Mesothelial cell of epicardium (in vitro differentiated cells): ENCODE data around the gene KLF12. TPM values are rescaled to one million over a fixed set of nuclear protein-coding genes. Genes with fewer than 3 reads are reported as not detected.

Experiments
- DNase-seq, 2 experiments: peaks; one replicate each; pipeline ENCODE4 v3.0.0; 2021; ENCODE audit warnings: low spot score in 2 of 2; ENCODE audit not compliant: unreplicated experiment in 2 of 2
- H3K27ac Mint-ChIP-seq: 2 replicates; pipeline ENCODE4 v1.8.0; 2021; ENCODE audit warnings: mixed read lengths
- H3K27me3 Mint-ChIP-seq: 2 replicates; pipeline ENCODE4 v1.8.0; 2021; ENCODE audit warnings: low read depth, mixed read lengths
- H3K36me3 Mint-ChIP-seq: 2 replicates; pipeline ENCODE4 v1.8.0; 2021; ENCODE audit warnings: mixed read lengths
- H3K4me1 Mint-ChIP-seq: 2 replicates; pipeline ENCODE4 v1.8.0; 2021; ENCODE audit warnings: mixed read lengths
- H3K4me3 Mint-ChIP-seq: 2 replicates; pipeline ENCODE4 v1.8.0; 2021; ENCODE audit warnings: mild to moderate bottlenecking, moderate library complexity, mixed read lengths
- H3K9me3 Mint-ChIP-seq: 2 replicates; pipeline ENCODE4 v1.8.0; 2021; ENCODE audit warnings: mixed read lengths
- total RNA-seq: library from RNA; stranded (reverse); gene quantifications from 3 replicates; pipeline ENCODE4 v1.2.1, GENCODE V29; 2021
- TF ChIP-seq, protein P1 (sequence below): fragments of 200-600 bp; sonication (generic); IDR thresholded peaks from one replicate; pipeline ENCODE4 v1.5.0; 2021; ENCODE audit warnings: antibody characterized with exemption; ENCODE audit not compliant: unreplicated experiment

KLF12 gene
- total RNA-seq, 1 donor from 2014 or later, result 33.9 TPM

DNA sequence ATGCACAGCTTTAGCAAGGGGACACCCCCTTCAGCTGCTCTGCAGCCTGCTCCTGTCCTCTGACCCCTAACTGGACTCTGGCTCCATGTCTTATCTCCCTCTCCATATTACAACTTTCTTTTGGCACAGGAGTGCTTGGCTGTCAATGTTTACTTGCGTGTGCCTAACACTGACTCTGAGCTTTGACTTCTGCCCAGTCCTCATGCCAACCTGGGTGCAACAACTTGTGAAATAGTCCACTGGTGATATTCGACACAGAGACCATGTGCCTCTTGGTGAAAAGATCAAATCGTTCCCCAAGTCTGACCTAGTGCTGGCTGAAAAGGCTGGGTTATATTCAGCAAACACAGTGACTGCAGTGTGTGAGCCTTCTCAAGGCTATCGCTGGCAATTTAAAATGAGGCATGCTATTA lies 34.1 kb upstream of the KLF12 start:
- Mint-ChIP-seq H3K27ac (no peak overlapping the region), H3K4me1 (peaks cover 9% of the 10 kb centered on the region), H3K9me3 (peaks cover 1% of the 10 kb centered on the region), H3K27me3 (no peaks in the 10 kb centered on the region), H3K36me3 (no peaks in the 10 kb centered on the region), H3K4me3 (no peak overlapping the region)
- no peak for DNase-seq
- TF ChIP-seq, protein P1, sequence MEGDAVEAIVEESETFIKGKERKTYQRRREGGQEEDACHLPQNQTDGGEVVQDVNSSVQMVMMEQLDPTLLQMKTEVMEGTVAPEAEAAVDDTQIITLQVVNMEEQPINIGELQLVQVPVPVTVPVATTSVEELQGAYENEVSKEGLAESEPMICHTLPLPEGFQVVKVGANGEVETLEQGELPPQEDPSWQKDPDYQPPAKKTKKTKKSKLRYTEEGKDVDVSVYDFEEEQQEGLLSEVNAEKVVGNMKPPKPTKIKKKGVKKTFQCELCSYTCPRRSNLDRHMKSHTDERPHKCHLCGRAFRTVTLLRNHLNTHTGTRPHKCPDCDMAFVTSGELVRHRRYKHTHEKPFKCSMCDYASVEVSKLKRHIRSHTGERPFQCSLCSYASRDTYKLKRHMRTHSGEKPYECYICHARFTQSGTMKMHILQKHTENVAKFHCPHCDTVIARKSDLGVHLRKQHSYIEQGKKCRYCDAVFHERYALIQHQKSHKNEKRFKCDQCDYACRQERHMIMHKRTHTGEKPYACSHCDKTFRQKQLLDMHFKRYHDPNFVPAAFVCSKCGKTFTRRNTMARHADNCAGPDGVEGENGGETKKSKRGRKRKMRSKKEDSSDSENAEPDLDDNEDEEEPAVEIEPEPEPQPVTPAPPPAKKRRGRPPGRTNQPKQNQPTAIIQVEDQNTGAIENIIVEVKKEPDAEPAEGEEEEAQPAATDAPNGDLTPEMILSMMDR, result no peak

DNA sequence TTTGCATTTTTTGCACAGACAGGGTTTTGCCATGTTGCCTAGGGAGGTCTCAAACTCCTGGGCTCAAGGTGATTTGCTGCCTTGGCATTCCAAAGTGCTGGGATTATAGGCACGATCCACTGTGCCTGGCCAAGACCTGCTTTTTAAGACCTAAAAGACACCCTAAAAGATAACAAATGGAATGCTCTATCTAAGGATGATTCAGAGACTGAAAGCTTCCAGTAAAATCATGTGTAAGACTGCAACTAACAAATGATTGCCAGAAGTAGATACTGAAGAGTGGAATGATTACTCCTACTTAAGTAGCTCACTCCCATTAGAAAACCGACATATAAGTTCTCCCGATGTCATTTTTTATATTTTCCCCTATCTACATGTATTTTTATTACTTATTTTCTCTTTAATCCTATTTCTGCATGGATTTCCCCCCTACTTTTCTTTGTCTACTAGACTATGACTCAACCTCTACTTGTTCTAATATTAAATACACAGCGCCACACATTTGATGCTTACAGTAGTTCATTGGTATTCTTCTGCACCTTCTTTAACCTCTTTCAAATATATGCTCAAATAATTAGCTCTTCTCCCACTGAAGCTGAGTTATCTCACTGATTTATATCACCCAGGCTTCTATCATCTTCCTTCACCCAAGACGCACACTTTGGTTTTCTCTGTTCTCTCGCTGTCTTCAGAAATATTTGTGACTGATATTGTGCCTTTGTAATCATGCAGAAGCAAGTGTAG lies 32.2 kb upstream of the KLF12 start:
- Mint-ChIP-seq H3K27ac (no peak overlapping the region), H3K36me3 (no peaks in the 10 kb centered on the region), H3K4me1 (peaks cover 9% of the 10 kb centered on the region), H3K9me3 (no peaks in the 10 kb centered on the region), H3K27me3 (no peaks in the 10 kb centered on the region), H3K4me3 (no peak overlapping the region)
- no peak for DNase-seq
- TF ChIP-seq, protein P1, result no peak

DNA sequence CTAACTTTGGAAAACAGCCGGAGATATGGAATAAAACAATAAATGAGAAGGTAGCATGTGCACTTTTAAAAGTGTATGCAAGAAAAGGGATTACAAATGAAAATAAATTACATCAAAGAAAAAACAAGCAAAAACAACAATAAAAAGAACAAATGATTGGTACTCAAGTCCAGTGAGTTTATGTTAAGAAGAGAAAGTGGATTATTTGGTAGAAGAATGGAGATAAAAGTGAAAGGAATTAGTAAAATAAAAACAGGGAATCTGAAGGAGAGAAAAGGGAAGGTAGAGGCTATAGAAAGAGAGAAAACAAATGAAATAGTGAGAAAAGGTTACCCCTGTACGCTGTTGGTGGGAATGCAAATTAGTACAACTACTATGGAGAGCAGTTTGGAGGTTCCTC lies 28.6 kb upstream of the KLF12 start:
- peaks cover 16% of the 10 kb centered on the region for H3K4me1 Mint-ChIP-seq
- TF ChIP-seq, protein P1, result no peak
- H3K27me3 Mint-ChIP-seq, result no peaks in the 10 kb centered on the region
- DNase-seq, result no peak
- no peaks in the 10 kb centered on the region for H3K36me3 Mint-ChIP-seq
- no peak overlapping the region for H3K27ac Mint-ChIP-seq
- H3K4me3 Mint-ChIP-seq, result no peak overlapping the region
- H3K9me3 Mint-ChIP-seq, result no peaks in the 10 kb centered on the region

DNA sequence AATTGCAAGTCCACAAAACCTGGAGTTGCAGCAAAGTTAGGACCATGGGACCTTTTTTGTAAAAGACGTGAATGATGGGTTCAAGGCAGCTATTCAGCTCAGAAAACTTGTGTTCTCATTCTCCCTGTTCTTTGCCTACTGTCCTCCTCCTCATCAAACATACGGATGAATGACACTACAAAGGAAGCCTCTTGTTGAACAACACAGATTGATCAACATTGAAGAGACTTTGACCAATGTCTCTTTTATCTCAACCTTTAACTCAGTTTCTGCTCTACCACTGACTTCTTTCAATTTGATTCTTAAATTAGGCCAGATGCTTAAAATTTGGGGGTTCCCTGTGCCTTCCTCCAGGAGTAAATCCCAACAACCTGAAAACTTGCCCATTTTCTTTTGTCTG lies 27.9 kb upstream of the KLF12 start:
- H3K4me3 Mint-ChIP-seq, result no peak overlapping the region
- no peaks in the 10 kb centered on the region for H3K9me3 Mint-ChIP-seq
- no peak overlapping the region for H3K27ac Mint-ChIP-seq
- no peaks in the 10 kb centered on the region for H3K27me3 Mint-ChIP-seq
- DNase-seq, result no peak
- TF ChIP-seq, protein P1, result no peak
- H3K36me3 Mint-ChIP-seq, result no peaks in the 10 kb centered on the region
- peaks cover 15% of the 10 kb centered on the region for H3K4me1 Mint-ChIP-seq

DNA sequence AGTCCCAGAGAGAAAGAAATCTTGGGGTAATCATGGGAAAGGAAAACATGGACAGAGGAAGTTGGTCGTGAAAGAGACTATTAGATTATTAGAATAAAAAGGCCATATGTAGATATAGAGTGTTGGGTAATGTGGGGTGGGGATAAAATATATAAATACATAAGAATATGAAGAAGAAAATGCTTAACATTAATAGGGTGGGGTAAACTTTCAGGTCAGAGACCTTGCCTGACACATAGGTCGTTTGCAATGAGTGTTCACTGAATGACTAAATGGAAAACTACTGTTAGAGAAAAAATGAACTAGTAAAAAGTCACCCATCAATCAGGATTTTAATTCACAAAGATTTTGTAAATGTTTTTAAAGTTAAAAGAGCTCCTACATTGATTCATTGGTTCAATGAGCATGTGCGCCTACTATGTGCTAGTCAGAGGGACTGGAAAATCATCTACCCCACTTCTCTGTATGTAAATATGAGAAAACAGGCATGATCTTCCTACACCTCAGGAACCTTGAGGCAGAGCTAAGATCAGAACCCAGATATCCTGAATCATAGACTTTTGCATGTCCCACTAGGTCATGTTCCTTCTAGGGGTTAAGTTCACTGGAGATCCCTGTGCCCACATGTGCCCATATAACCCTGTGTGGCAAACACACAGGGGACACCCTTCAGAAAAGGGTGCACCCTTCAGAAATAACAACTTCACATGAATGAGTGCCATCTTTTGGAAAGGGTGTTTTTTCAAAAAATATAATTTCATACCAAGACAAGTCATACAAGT lies 24.6 kb upstream of the KLF12 start:
- no peak overlapping the region for H3K4me3 Mint-ChIP-seq
- no peaks in the 10 kb centered on the region for H3K36me3 Mint-ChIP-seq
- H3K4me1 Mint-ChIP-seq, result peaks cover 8% of the 10 kb centered on the region
- H3K27ac Mint-ChIP-seq, result peak overlapping the region; percentile 31
- H3K27me3 Mint-ChIP-seq, result no peaks in the 10 kb centered on the region
- TF ChIP-seq, protein P1, result no peak
- H3K9me3 Mint-ChIP-seq, result no peaks in the 10 kb centered on the region
- DNase-seq, result no peak
